HTERT RPE-1 (cell line): ENCODE measurements around the gene C2orf66.

Experiments used
- in situ Hi-C: fragments of 300-500 bp; cut with MboI; formaldehyde crosslinking; loops from 4 replicates; pipeline ENCODE4 v1.14.3; 2020; ENCODE audit warnings: low sequenced_read_pairs

C2orf66 gene

GRCh38 chr2:196809260-196809659 lies at the start of gene C2orf66:
Gene C2orf66, minus strand, starts transcription at chr2:196809355. Its CDS starts 19 bp downstream, at chr2:196809336.
- in situ Hi-C loops, result no loop called here

GRCh38 chr2:196854629-196855028 lies 45.5 kb upstream of the C2orf66 start:
- in situ Hi-C loops, result no loop called here

- in situ Hi-C loops, result no loop called here
These were observed 44.3 kb upstream of the C2orf66 start for GRCh38 chr2:196853301-196854087.

- in situ Hi-C loops, result no loop called here
These were observed 41.9 kb upstream of the C2orf66 start for GRCh38 chr2:196851088-196851487.

GRCh38 chr2:196849895-196850294 lies 40.7 kb upstream of the C2orf66 start:
- in situ Hi-C loops, result no loop called here

GRCh38 chr2:196846295-196846694 lies 37.1 kb upstream of the C2orf66 start:
- in situ Hi-C loops, result no loop called here

- in situ Hi-C loops, result no loop called here
These were observed 36.2 kb upstream of the C2orf66 start for GRCh38 chr2:196845371-196845770.

GRCh38 chr2:196840171-196840570 lies 31.0 kb upstream of the C2orf66 start:
- in situ Hi-C loops, result no loop called here

- in situ Hi-C loops, result no loop called here
These were observed 30.4 kb upstream of the C2orf66 start for GRCh38 chr2:196839574-196839973.

GRCh38 chr2:196836440-196836839 lies 27.3 kb upstream of the C2orf66 start:
- in situ Hi-C loops, result no loop called here

- in situ Hi-C loops, result no loop called here
These were observed 21.5 kb upstream of the C2orf66 start for GRCh38 chr2:196830701-196831100.

GRCh38 chr2:196827356-196827755 lies 18.2 kb upstream of the C2orf66 start:
- in situ Hi-C loops, result no loop called here

- in situ Hi-C loops, result no loop called here
These were observed 14.8 kb upstream of the C2orf66 start for GRCh38 chr2:196823750-196824522.

- in situ Hi-C loops, result no loop called here
These were observed 12.0 kb upstream of the C2orf66 start for GRCh38 chr2:196821195-196821594.

- in situ Hi-C loops, result no loop called here
These were observed 981 bp downstream of the C2orf66 start for GRCh38 chr2:196808083-196808665.

GRCh38 chr2:196804381-196804780 lies 4.8 kb downstream of the C2orf66 start:
- in situ Hi-C loops, result no loop called here

- in situ Hi-C loops, result no loop called here
These were observed 6.8 kb downstream of the C2orf66 start for GRCh38 chr2:196802401-196802800.

GRCh38 chr2:196801674-196802261 lies 7.4 kb downstream of the C2orf66 start:
- in situ Hi-C loops, result no loop called here

- in situ Hi-C loops, result no loop called here
These were observed 10.2 kb downstream of the C2orf66 start for GRCh38 chr2:196798980-196799379.

- in situ Hi-C loops, result no loop called here
These were observed 16.3 kb downstream of the C2orf66 start for GRCh38 chr2:196792865-196793264.

- in situ Hi-C loops, result no loop called here
These were observed 25.6 kb downstream of the C2orf66 start for GRCh38 chr2:196783431-196784094.
